Neural cell (in vitro differentiated cells): ENCODE data around the gene ATOX1.
"Not testable (repeated sequence)": the region's sequence is repeated elsewhere in the genome, so short reads cannot be mapped to it uniquely, and the experiment has no call there.

Experiments used
- EZH2 ChIP-seq: fragments of 200-600, 300-800 bp; shearing (Covaris generic), sonication (generic); IDR thresholded peaks from 2 replicates; pipeline ENCODE4 v1.6.1; 2014; ENCODE audit warnings: antibody characterized with exemption, low read length, borderline replicate concordance, mild to moderate bottlenecking; ENCODE audit not compliant: insufficient read depth, poor library complexity, severe bottlenecking
- MXI1 ChIP-seq: fragments of 450-650 bp; conservative IDR thresholded peaks from 2 replicates; pipeline ENCODE4 v1.6.1; 2014; ENCODE audit warnings: antibody characterized with exemption, mild to moderate bottlenecking; ENCODE audit not compliant: poor library complexity, severe bottlenecking
- RAD21 ChIP-seq: fragments of 450-650 bp; conservative IDR thresholded peaks from 2 replicates; pipeline ENCODE4 v1.6.1; 2014; ENCODE audit warnings: antibody characterized with exemption, mild to moderate bottlenecking, moderate library complexity
- TF ChIP-seq, protein P1 (sequence below): fragments of 450-650 bp; IDR thresholded peaks from 2 replicates; pipeline ENCODE4 v1.5.1; 2014; ENCODE audit warnings: antibody characterized with exemption, mild to moderate bottlenecking, moderate library complexity; ENCODE audit not compliant: poor library complexity, severe bottlenecking

DNA sequence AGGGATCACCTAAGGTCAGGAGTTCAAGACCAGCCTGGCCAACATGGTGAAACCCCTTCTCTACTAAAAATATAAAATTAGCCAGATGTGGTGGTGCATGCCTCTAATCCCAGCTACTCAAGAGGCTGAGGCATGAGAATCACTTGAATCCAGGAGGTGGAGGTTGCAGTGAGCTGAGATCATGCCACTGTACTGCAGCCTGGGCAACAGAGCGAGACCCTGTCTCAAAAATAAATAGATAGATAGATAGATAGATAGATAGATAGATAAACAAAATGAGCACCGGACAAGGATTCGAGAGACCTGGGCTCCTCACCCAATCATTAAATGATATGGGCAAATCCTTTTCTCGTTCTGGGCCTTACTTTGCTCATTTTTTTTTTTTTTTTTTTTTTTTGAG, 60.4 kb downstream of the ATOX1 start:
- TF ChIP-seq, protein P1, sequence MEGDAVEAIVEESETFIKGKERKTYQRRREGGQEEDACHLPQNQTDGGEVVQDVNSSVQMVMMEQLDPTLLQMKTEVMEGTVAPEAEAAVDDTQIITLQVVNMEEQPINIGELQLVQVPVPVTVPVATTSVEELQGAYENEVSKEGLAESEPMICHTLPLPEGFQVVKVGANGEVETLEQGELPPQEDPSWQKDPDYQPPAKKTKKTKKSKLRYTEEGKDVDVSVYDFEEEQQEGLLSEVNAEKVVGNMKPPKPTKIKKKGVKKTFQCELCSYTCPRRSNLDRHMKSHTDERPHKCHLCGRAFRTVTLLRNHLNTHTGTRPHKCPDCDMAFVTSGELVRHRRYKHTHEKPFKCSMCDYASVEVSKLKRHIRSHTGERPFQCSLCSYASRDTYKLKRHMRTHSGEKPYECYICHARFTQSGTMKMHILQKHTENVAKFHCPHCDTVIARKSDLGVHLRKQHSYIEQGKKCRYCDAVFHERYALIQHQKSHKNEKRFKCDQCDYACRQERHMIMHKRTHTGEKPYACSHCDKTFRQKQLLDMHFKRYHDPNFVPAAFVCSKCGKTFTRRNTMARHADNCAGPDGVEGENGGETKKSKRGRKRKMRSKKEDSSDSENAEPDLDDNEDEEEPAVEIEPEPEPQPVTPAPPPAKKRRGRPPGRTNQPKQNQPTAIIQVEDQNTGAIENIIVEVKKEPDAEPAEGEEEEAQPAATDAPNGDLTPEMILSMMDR: not testable (repeated sequence)
- not testable (repeated sequence) for TF ChIP-seq RAD21, MXI1, EZH2
